SH-SY5Y (cell line): ENCODE data around the gene NLRP13.

Experiments
- GATA2 ChIP-seq: IDR thresholded peaks from 2 replicates; pipeline ENCODE4 v1.6.1; 2011; ENCODE audit warnings: mild to moderate bottlenecking, low read depth, low read length
- GATA3 ChIP-seq: IDR thresholded peaks from 2 replicates; pipeline ENCODE4 v1.6.1; 2011; ENCODE audit warnings: low read depth, mild to moderate bottlenecking, low read length, moderate library complexity

GRCh38 chr19:55959996-55960675, 28.0 kb upstream of the NLRP13 start:
- TF ChIP-seq GATA3: no peak
- no peak for TF ChIP-seq GATA2
